K562 (cell line): ENCODE data around the gene GDF15. TPM values are rescaled to one million over a fixed set of nuclear protein-coding genes. Genes with fewer than 3 reads are reported as not detected.

Experiments
- ATF1 ChIP-seq, 2 experiments: fragments of 450-650 bp in 1 of 2; IDR thresholded peaks; 2 replicates each; pipeline ENCODE4 v1.6.1; 2016; ENCODE audit warnings: missing compliant biosample characterization in 1 of 2, missing genetic modification characterization in 1 of 2
- CHD7 ChIP-seq: fragments of 200-600 bp; sonication (generic); IDR thresholded peaks from one replicate; pipeline ENCODE4 v1.6.1; 2012; ENCODE audit warnings: mild to moderate bottlenecking, low read depth, low read length, inconsistent platforms
- HMG20B ChIP-seq: fragments of 250-450 bp; sonication (Bioruptor Pico); IDR thresholded peaks from 2 replicates; pipeline ENCODE4 v1.5.0; 2021; ENCODE audit warnings: mild to moderate bottlenecking
- MCM2 ChIP-seq: fragments of 450-650 bp; IDR thresholded peaks from 2 replicates; pipeline ENCODE4 v1.6.1; 2017; ENCODE audit warnings: low read depth, mild to moderate bottlenecking
- NR4A1 ChIP-seq, 2 experiments: fragments of 250-450 bp in 1 of 2; fragments of 450-650 bp in 1 of 2; sonication (Bioruptor Pico) in 1 of 2; IDR thresholded peaks; 2 replicates each; pipeline versions ENCODE4 v1.4.0 to v1.6.1; 2016 to 2020; ENCODE audit warnings: mild to moderate bottlenecking in 2 of 2, missing compliant biosample characterization in 1 of 2, missing genetic modification characterization in 1 of 2, moderate library complexity in 1 of 2
- RBFOX2 ChIP-seq: fragments of 200-400 bp; formaldehyde crosslinking; IDR thresholded peaks from 2 replicates; pipeline ENCODE4 v1.6.1; 2017; ENCODE audit warnings: low read depth, mild to moderate bottlenecking, low read length, moderate library complexity
- ZBTB11 ChIP-seq, 3 experiments: fragments of 200-800 bp in 1 of 3; fragments of 250-450 bp in 1 of 3; fragments of 450-650 bp in 1 of 3; sonication (Bioruptor Pico) in 1 of 3; sonication (Bioruptor generic) in 1 of 3; formaldehyde crosslinking in 1 of 3; IDR thresholded peaks; 2 replicates each; pipeline versions ENCODE4 v1.6.1 to v1.8.0; 2016 to 2022; ENCODE audit warnings: mild to moderate bottlenecking in 2 of 3, missing genetic modification characterization in 2 of 3, missing compliant biosample characterization in 1 of 3, moderate library complexity in 1 of 3
- ZNF780A ChIP-seq: fragments of 250-450 bp; sonication (Bioruptor Pico); IDR thresholded peaks from 2 replicates; pipeline ENCODE4 v1.5.0; 2021; ENCODE audit warnings: mild to moderate bottlenecking
- polyA plus RNA-seq, 8 experiments: library from polyadenylated mRNA; depleted of rRNA in 4 of 8; stranded (reverse) in 5 of 8; unstranded in 3 of 8; fragments of >200 nt; fragmentation: Nextera tagmentation in 2 of 8; fragmentation: Illumina TruSeq in 1 of 8; extraction: Ambion mirVana in 2 of 8; extraction: Trizol in 1 of 8; gene quantifications; 2 replicates each; pipeline versions ENCODE4 v1.2.1 to v1.2.3, GENCODE V29; 2011 to 2014; ENCODE audit warnings: inconsistent platforms in 1 of 8, missing spikeins in 1 of 8
- total RNA-seq, 7 experiments: library from RNA; depleted of rRNA in 6 of 7; stranded (reverse); fragments of >200 nt in 6 of 7; fragmentation: Illumina TruSeq in 2 of 7; extraction: Trizol in 2 of 7; gene quantifications; 2 replicates each; pipeline versions ENCODE4 v1.2.1 to v1.2.3, GENCODE V29; 2011 to 2021; ENCODE audit warnings: low replicate concordance in 1 of 7

The GDF15 gene
- total and polyA plus RNA-seq, 9 of the 15 experiments (the other 6 are each of a cell fraction or from before 2014, with no cell fraction given), result 2.3 to 82.4 (median 12.5) TPM

DNA sequence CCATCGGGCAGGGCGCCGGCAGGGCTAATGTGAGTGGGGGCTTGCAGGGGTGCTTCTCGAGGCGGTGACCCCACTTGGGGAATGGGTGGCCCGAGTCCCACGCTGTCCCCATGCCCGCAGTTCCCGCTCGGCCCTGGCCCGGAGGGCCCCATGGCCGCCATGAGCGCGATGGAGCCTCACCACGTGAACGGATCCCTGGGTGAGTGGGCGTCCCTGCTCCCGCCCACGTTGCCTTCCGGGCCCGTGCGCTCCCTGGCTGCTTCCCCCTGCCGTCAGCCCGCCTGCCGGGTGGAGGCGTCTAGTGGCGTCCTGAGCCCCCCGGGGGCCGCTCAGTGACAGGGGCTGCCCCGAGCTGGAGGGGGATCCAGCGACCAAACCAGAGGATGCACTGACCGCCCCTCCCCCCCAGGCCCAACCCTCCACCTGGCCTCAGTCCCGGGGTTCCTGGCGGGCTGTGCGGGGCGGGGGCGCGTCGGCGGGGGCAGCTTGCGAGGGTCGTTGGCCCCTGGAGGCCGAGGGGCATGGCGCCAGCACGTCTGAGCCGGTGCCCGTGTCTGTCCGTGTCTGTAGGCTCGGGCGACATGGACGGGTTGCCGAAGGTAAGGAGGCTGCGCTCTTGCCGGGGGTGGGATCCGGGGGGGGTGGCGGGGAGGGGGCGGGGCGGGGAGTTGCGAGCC is 47.2 kb downstream of the GDF15 start (continued):
- TF ChIP-seq NR4A1 (CRISPR knock-in tag; IDR thresholded peaks at IDR 0.05) (no peak), NR4A1 (tag; IDR thresholded peaks at IDR 0.05) (peak; percentile 85), CHD7 (no peak), MCM2 (no peak), ZBTB11 (CRISPR knock-in tag; IDR thresholded peaks at IDR 0.05) (peak in 1 of 3 experiments; percentile 77; a peak in 2 of 6 replicates), ATF1 (CRISPR knock-in tag; IDR thresholded peaks at IDR 0.05) (no peak), ATF1 (tag; IDR thresholded peaks at IDR 0.05) (peak; percentile 39; the same call in 1 of the 2 replicates), ZNF780A (CRISPR knock-in tag) (no peak), RBFOX2 (peak; percentile 75), HMG20B (CRISPR knock-in tag) (no peak)
